HFF-Myc (cell line): Measurements from ENCODE around the gene RHOT2.
A peak's percentile ranks its signal among the peaks of the same experiment; 100 is the strongest.

Experiments
- DNase-seq: peaks from one replicate; pipeline ENCODE4 v3.0.0-alpha.2; 2011; ENCODE audit warnings: low read depth; ENCODE audit errors: extremely low read depth
- H3K4me3 ChIP-seq: replicated peaks from 2 replicates; pipeline ENCODE4 v1.5.1; 2011; ENCODE audit warnings: low read depth, mild to moderate bottlenecking, control low read depth, low read length
- CTCF ChIP-seq: IDR thresholded peaks from 2 replicates; pipeline ENCODE4 v1.5.1; 2012; ENCODE audit warnings: mild to moderate bottlenecking, low read depth, low read length, control low read depth; ENCODE audit errors: missing control alignments

RHOT2 gene

DNA sequence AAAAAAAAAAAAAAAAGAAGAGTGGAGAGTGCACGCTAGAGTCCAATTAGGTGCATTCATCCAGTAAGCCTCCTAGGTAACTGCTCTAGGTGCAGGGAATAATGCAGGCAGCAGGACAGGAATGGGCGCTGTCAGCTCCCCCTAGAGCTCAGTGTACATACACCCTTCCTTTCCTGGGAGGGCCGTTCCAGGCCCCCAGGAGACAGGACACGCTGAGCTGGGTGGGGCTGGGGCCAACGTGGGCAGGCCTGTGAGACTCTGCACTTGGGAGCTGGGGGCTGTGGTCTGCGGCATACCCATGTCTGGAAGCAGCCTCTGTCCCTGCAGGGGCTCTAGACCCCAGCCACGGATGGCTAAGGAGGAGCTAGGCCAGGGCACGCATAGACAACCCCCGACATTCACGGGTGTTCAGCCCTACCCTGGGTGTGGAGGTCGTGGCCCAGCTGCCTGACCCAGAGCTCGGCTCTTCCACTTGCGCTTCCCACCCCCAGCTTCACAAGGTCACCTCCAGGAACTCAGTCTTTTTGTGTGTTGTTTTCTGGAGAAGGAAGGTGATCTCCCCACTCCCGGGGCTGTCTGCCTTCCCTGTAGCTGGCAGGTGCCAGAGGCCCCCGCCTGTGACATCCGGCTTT is 52.0 kb downstream of the RHOT2 start:
- DNase-seq, result no peak
- peak; percentile 30 for TF ChIP-seq CTCF
- peak overlapping the region; percentile 73 for H3K4me3 ChIP-seq

DNA sequence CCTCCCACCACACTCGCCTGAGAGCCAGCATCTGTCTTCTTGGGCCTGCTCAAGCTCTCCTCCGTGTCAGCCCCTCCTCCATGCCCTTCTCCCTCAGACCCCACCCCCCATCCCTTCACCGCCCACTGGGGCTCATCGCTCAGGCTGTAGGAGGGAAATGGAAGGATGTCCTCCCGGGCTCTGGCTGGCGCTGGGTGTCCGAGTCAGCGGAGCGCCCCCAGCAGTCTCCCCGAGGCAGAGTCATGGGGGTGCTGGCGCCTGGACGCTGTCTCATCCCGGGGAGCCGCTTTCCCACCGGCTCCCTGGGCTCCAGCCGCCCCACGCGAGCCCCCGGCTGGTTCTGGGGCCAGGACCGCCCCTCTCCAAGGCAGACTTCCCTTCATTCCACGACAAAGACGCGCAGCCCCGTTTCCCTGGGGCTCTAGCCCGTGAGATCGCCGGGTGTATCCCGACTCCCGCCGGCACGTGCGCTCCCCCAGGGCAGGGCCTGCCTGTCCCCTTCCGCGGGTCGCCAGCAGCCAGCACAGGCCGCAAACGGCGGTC is 52.6 kb downstream of the RHOT2 start:
- DNase-seq, result no peak
- TF ChIP-seq CTCF, result peak; percentile 23
- H3K4me3 ChIP-seq, result peak overlapping the region; percentile 73

DNA sequence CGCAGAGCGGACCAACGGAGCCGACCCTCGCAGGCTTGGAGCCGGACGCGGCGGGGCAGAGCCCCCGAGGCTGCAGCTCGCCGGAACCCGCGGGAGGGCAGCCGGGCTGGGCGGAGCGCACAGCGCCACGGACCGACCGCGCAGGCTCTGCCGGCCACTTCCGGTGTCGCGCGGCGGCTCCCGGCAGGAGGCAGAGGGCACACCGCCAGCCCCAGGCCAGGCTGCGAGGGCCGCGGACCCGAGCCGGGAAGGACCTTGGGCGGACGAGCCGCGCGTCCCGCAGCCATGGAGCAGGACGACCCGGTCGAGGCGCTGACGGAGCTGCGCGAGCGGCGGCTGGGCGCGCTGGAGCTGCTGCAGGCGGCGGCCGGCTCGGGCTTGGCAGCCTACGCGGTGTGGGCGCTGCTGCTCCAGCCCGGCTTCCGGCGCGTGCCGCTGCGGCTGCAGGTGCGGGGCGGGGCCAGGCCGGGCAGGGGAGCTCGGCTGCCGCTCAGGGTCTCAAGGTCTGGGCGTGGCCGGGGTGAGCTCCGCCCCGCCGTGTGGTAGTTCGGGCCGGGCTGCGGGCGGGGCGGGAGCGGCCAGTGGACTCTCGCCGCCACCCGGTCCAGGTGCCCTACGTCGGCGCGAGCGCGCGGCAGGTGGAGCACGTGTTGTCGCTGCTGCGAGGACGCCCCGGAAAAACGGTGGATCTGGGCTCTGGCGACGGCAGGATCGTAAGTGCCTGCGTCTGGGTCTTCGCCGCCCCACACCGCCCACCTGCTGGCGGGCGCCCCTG is 53.2 kb downstream of the RHOT2 start, which contains the start of gene ANTKMT:
Gene ANTKMT, plus strand, starts transcription at position 157 of the 775 bp plus-strand sequence. Its CDS starts 129 bp downstream, at position 286.
- DNase-seq, result no peak
- no peak for TF ChIP-seq CTCF
- peak within 1 kb of the TSS; percentile 73 for H3K4me3 ChIP-seq

DNA sequence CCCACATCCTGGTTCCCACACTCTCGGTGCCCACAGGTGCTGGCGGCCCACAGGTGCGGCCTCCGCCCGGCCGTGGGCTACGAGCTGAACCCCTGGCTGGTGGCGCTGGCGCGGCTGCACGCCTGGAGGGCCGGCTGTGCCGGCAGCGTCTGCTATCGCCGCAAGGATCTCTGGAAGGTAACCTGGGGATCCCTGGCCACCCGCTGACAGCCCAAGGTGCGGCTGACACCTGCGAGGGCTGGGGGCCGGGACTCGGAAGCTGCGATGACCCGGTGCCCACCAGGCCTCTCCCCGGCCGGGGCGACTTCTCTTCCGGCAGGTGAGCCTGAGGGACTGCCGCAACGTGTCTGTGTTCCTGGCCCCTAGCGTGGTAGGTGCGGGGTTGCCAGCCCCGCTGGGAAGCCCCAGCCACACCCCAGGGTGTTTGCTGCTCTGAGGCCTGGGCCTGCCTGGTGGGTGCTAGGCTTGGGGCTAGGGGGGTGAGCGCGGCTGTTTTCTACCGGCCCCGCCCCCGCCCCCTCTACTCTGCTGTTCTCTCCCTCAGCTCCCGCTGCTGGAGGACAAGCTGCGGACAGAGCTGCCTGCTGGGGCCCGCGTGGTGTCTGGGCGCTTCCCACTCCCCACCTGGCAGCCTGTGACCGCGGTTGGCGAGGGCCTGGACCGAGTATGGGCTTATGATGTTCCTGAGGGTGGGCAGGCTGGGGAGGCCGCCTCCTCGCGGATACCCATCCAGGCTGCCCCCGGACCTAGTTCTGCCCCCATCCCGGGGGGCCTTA is 54.0 kb downstream of the RHOT2 start:
- no peak for DNase-seq
- TF ChIP-seq CTCF, result no peak
- H3K4me3 ChIP-seq, result peak overlapping the region; percentile 73

GRCh38 chr16:722835-723633 is 55.1 kb downstream of the RHOT2 start:
- TF ChIP-seq CTCF, result no peak
- no peak overlapping the region for H3K4me3 ChIP-seq
- DNase-seq, result no peak

- no peak for DNase-seq
- TF ChIP-seq CTCF, result no peak
- no peak overlapping the region for H3K4me3 ChIP-seq
These were observed 55.8 kb downstream of the RHOT2 start for GRCh38 chr16:723695-724094.
